BJ (cell line): ENCODE measurements around the gene HIP1. TPM values are rescaled to one million over a fixed set of nuclear protein-coding genes. Genes with fewer than 3 reads are reported as not detected.
"Not testable (repeated sequence)": the region's sequence is repeated elsewhere in the genome, so short reads cannot be mapped to it uniquely, and the experiment has no call there.

Experiments
- CTCF ChIA-PET: fragments of 350-600 bp; formaldehyde crosslinking; extraction: SDS; loops from one replicate; lab custom pipeline; 2021; ENCODE audit warnings: antibody characterized with exemption, inconsistent platforms; lab: Yijun Ruan, JAX
- POLR2A ChIA-PET: fragments of 300-600 bp; sonication (Branson Sonifier 250); formaldehyde crosslinking; extraction: SDS; loops from one replicate; lab custom pipeline; 2021; ENCODE audit warnings: antibody characterized with exemption; lab: Charles Lee
- DNase-seq: peaks from one replicate; pipeline ENCODE4 v3.0.0-alpha.2; 2011; ENCODE audit warnings: low read depth
- H3K27me3 ChIP-seq: 2 replicates; pipeline ENCODE4 v1.6.0; 2011; ENCODE audit warnings: low read length; ENCODE audit not compliant: control insufficient read depth, insufficient read depth
- H3K36me3 ChIP-seq: 2 replicates; pipeline ENCODE4 v1.5.1; 2011; ENCODE audit warnings: low read length; ENCODE audit not compliant: control insufficient read depth, insufficient read depth
- H3K4me3 ChIP-seq: 2 replicates; pipeline ENCODE4 v1.5.1; 2011; ENCODE audit warnings: low read depth, mild to moderate bottlenecking, control low read depth, low read length
- CTCF ChIP-seq: IDR thresholded peaks from 2 replicates; pipeline ENCODE4 v1.5.1; 2011; ENCODE audit warnings: low read depth, mild to moderate bottlenecking, control low read depth, inconsistent platforms, low read length, moderate library complexity; ENCODE audit not compliant: insufficient read depth
- polyA plus RNA-seq: library from polyadenylated mRNA; depleted of rRNA; stranded (reverse); fragments of >200 nt; gene quantifications from 2 replicates; pipeline ENCODE4 v1.2.3, GENCODE V29; 2011

The HIP1 gene
- polyA plus RNA-seq, 1 experiment, result 7.5 TPM

GRCh38 chr7:75599244-75599781, 139.4 kb downstream of the HIP1 start:
- no peak for TF ChIP-seq CTCF
- H3K4me3 ChIP-seq, result no peak overlapping the region
- no peaks in the 10 kb centered on the region for H3K27me3 ChIP-seq
- no peaks in the 10 kb centered on the region for H3K36me3 ChIP-seq
- ChIA-PET CTCF (no interaction called here), POLR2A (no interaction called here)
- DNase-seq, result no peak

- Histone ChIP-seq H3K4me3 (no peak overlapping the region), H3K27me3 (no peaks in the 10 kb centered on the region), H3K36me3 (no peaks in the 10 kb centered on the region)
- DNase-seq, result no peak
- ChIA-PET CTCF (interaction anchor here (2.1 kb wide), 1 partner anchor 12 kb away, joined by 5 read pairs; no protein-coding TSS in a partner anchor), POLR2A (no interaction called here)
- TF ChIP-seq CTCF, result no peak
These were observed 141.8 kb downstream of the HIP1 start for GRCh38 chr7:75596727-75597614.

- no peak for TF ChIP-seq CTCF
- POLR2A ChIA-PET, result no interaction called here
- no peaks in the 10 kb centered on the region for H3K36me3 ChIP-seq
- CTCF ChIA-PET, result interaction anchor here (0.7 kb wide), 1 partner anchor 10 kb away, joined by 3 read pairs; no protein-coding TSS in a partner anchor
- H3K27me3 ChIP-seq, result no peaks in the 10 kb centered on the region
- H3K4me3 ChIP-seq, result no peak overlapping the region
- no peak for DNase-seq
These were observed 143.0 kb downstream of the HIP1 start for GRCh38 chr7:75595766-75596165.

GRCh38 chr7:75593500-75594184, 145.1 kb downstream of the HIP1 start:
- DNase-seq, H3K4me3 ChIP-seq, POLR2A ChIA-PET: not testable (repeated sequence)

GRCh38 chr7:75591467-75592255, 147.1 kb downstream of the HIP1 start:
- Histone ChIP-seq H3K4me3 (no peak overlapping the region), H3K36me3 (no peaks in the 10 kb centered on the region), H3K27me3 (no peaks in the 10 kb centered on the region)
- TF ChIP-seq CTCF, result no peak
- no peak for DNase-seq
- ChIA-PET CTCF (no interaction called here), POLR2A (no interaction called here)

More at GRCh38 chr7:75593500-75594184, 145.1 kb downstream of the HIP1 start:
- H3K27me3 ChIP-seq, H3K36me3 ChIP-seq, CTCF ChIA-PET: not testable (repeated sequence)
